ENCODE results near the gene TFCP2L1.

Gene TFCP2L1

DNA sequence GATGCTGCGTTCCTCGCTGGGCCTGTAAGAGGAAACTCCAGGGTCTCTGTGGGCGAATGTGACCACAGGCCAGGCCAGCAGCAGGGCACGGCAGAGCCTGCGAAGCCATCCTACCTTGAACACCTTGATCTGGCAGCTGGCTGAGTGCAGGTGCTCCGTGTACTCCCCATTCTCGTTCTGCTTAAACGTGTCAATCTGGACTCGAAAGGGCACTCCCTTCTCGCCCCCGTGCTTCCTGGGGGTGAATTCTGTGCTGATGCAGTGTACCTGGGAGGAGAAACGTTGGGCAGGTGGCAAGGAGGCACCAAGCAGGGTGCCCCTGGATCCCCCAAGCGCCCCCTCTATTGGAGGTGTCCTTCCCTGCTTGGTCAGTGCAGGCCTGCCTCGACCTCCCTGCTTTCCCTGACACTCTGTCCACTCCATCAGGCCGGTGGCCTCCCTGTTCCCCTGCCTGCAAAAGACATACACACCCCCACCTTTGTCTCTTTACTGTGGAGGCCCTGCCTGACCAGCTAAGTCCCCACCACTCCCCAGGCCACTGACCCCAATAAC lies 38.2 kb downstream of the TFCP2L1 start:
- no peak for TF ChIP-seq ZNF274 (IDR thresholded peaks at IDR 0.05; ENCODE audit: low read depth, low read length)
- no peak overlapping the region for H3K4me3 ChIP-seq (ENCODE audit: low read length)

DNA sequence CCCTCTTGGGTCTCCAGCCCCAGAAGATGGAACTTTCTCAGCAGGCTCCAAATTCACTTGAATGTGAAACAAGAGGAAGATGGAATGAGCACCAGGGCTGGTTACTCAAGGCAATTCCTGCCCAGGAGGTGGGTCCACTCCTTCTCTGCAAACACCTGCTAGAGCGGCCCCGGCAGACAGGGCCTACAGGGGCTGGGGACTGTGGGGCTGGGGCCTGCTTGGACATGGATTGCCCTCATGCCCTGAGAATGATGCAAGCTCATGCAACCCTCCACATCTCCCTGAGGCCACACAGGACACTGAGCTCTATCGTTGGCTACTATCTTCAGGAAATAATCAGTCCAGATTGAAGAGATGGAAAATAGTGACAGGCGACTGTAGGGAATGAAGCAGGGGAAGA lies 39.1 kb downstream of the TFCP2L1 start:
- no peak overlapping the region for H3K4me3 ChIP-seq (ENCODE audit: low read length)
- TF ChIP-seq ZNF274 (IDR thresholded peaks at IDR 0.05; ENCODE audit: low read depth, low read length) = no peak

DNA sequence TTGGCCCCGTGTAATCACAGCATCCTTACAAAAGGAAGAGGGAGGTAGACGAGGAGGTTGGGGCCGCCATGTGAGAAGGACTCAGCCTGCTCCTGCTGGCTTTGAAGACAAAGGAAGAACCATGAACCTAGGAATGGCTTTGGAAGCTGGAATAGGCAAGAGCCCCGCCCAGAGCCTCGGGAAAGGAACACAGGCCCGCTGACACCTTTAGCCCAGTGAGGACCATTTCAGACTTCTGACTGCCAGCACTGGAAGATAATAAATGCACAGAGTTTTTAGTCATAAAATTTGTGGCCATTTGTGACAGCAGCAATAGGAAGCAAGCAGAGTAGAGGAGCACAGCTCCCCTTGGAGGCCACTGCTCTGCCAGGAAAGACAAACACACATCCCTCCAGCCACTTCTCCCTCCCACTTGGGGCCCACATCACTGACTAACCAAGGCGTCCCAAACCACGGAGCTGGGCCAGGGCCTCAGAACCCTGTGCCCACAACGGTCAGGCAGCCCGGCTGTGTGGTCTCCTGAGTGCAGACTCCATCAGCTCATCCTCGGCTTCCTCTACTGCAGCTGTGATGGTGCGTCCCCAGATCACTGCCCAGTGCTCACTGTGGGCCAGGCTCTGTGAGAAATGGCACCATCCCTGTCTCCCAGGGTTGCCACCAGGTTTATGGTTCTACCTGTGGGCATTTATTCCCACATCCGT lies 39.7 kb downstream of the TFCP2L1 start:
- TF ChIP-seq ZNF274 (IDR thresholded peaks at IDR 0.05; ENCODE audit: low read depth, low read length) = no peak
- H3K4me3 ChIP-seq (ENCODE audit: low read length) = no peak overlapping the region

DNA sequence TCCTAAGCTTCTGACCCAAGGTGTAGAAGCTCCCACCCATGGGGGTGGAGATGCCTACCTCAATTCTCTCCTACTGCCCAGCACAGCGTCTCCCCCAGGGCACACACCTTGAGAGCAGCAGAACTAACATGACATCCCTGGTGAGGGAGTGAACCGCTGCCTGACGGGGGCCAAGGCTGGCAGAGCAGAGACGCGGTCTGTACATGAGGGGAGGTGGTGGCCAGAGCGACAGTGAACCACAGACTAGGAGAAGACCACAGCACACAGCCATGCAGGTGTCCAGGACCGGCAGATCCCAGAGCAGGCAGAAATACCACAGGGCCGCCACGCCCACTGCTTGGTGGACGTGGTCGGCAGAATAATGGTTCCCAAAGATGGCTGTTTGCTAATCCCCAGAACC lies 40.4 kb downstream of the TFCP2L1 start:
- no peak for TF ChIP-seq ZNF274 (IDR thresholded peaks at IDR 0.05; ENCODE audit: low read depth, low read length)
- no peak overlapping the region for H3K4me3 ChIP-seq (ENCODE audit: low read length)

DNA sequence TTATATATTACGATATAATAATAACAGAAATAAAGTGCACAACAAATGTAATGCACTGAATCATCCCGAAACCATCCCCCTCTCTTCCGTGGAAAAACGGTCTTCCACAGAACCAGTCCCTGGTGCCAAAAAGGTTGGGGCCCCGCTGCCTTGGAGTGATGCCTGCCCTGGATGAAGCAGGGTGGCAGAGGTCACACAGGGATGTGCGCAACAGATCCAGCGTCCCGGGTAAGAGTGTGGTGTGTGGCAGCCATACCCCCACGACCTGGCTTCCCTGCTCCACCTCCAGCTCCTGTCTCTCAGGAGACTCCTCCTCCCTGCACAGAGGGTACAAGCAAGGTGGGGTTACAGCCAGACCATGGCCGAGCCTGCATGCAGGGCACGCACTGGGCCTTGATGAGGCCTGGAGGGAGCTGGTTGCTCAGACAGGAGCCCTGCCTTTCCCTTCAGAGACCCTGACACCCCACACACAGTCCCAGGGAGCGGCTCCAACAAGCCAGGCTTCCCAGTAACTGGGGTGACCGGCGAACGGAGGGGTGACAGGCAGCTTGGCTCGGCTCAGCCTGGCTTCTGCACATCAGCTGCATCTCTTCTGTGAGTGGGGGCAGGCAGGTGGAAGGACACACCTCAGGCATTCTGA lies 41.1 kb downstream of the TFCP2L1 start:
- TF ChIP-seq ZNF274 (IDR thresholded peaks at IDR 0.05; ENCODE audit: low read depth, low read length) = no peak
- no peak overlapping the region for H3K4me3 ChIP-seq (ENCODE audit: low read length)

DNA sequence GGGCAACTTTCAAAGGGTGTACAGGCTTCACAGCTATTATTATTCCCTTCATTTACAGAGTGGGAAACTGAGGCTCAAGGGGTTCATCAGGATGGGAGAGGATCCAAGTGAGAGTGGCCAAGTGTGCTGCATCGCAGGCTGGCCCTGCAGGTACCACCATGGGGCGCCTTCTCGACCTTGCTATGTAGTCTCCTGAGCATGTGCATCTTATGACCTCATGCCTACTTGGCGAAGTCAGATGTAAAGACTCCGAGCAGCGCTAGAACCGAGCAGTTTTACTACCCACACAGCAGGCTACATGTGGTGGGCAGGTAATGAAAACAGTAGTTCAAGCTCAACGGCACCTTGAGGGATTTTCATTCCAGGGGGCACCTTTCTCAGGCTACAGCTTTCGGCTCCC lies 42.0 kb downstream of the TFCP2L1 start:
- no peak for TF ChIP-seq ZNF274 (IDR thresholded peaks at IDR 0.05; ENCODE audit: low read depth, low read length)
- no peak overlapping the region for H3K4me3 ChIP-seq (ENCODE audit: low read length)

DNA sequence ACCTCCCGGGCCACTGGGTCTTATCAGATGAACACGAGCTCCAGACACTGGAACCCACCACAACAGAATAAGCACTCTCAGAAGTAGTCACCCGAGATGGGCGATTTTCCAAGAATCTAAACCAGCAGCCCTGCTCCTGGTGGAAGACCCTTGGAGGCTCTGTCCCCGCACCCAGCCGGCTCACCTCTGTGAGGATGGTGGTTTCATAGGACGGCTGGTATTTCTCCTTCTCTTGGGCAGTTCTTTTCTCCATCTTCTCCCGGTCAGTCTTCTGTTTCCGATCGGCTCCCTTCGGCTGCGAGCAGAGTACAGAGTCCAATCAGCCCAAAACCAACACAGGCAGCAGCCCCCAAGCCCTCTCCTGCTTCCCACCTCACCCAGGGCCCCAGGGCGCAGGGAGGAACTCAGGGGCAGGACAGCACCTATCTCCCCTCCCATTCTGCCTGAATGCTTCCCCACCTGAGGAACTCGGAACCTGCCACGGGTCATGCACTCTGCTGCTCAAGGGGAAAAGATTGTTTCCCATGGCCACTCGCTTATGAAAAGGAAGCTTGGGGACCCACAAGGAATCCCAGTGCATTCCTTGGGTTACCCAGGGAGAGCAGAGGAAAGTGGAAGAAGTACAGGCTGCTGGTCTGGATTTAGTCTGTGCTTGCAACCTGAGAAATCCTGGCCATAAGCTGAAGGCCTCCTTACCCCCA lies 42.7 kb downstream of the TFCP2L1 start:
- no peak overlapping the region for H3K4me3 ChIP-seq (ENCODE audit: low read length)
- TF ChIP-seq ZNF274 (IDR thresholded peaks at IDR 0.05; ENCODE audit: low read depth, low read length) = no peak

DNA sequence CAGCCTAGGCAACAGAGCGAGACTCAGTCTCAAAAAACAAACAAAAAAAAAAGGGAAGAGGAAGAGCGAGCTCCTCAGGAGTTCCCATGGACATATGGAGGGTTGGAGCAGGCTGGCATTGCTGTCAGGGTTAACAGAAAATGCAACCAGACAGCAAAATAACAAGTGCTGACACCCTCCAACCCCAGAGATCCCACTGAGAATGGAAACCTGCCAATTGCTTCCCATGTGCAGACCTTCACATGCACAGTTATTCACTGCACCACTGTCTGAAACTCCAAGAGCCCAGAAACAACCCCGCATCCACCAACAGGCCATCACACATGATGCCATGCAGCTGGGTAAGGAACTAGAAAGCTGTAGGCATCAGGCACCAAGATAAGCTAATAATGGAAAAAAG lies 43.5 kb downstream of the TFCP2L1 start:
- TF ChIP-seq ZNF274 (IDR thresholded peaks at IDR 0.05; ENCODE audit: low read depth, low read length) = no peak
- no peak overlapping the region for H3K4me3 ChIP-seq (ENCODE audit: low read length)

DNA sequence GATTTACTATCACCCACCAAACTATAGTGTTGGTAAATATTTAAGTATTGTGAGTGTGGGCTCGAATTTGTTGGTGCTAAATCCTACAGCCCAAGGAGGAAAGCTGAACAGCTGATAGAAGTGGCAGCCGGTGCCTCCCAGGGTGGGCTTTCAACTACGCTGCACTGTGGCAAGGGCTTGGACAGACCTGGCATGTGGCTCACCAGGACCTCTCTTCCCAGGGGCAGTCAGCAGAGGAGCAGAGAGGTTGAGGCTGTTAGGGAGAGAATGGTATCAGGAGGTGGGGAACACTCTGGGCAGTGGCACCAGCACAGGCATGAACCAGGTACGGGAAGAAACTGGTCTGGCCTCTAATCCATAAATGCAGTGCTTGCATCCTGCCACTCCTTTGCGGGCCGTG lies 44.6 kb downstream of the TFCP2L1 start:
- no peak overlapping the region for H3K4me3 ChIP-seq (ENCODE audit: low read length)
- TF ChIP-seq ZNF274 (IDR thresholded peaks at IDR 0.05; ENCODE audit: low read depth, low read length) = no peak

DNA sequence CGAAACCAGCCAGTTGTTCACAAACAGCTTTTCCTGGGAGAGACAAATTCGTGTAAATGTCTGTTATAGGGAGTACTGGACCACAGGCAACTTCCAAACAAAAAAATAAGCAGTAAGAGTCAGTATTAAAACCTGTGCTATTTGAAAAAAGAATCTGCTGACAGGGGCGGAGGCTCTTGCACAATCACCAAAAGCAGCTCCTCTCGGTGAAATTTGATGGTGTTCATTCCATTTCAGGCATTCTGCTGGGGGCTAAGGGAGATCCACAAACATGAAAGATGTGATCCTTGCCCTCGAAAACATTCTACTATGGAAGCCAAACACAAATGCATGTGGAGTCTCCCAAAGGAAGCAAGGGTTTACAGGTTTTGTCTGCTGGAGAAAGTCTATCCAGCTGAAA lies 45.0 kb downstream of the TFCP2L1 start:
- no peak for TF ChIP-seq ZNF274 (IDR thresholded peaks at IDR 0.05; ENCODE audit: low read depth, low read length)
- no peak overlapping the region for H3K4me3 ChIP-seq (ENCODE audit: low read length)

DNA sequence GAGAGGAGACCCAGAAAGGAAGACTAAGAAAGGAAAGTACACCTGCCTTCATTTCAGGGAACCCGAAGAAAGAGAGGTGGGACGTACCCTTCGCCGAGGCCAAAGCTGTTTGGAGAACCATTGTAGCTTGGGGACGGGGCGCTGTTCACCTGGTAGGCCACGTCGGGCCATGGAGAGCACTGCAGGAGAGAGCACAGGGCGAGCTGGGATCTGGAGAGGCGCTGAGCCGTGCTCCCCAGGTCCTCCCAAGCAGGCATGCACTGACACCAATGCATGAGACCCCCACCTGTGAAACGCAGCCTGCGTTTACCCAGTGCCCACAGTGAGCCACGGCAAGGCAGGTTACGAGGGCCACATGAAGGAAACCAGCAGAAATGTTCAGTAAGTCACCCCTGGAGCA lies 45.5 kb downstream of the TFCP2L1 start:
- no peak for TF ChIP-seq ZNF274 (IDR thresholded peaks at IDR 0.05; ENCODE audit: low read depth, low read length)

DNA sequence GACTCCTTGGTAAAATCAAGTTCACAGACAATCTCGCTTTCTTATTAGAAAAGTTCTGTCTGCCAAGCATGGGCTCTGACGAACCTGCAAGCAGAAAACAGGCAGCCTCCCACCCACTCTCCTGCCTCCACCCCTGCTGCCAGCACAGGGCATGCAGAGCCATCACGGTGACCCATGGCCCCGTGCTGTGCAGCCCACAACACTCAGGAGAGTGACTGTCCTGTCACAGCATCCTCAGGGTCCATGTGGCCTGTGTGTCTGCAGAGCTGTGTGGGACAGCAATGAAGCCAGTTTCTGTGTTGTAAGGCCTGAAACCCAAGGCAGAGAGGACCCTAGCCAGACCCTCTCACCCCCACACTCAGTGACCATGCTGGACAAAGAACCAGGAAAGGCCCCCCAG lies 46.2 kb downstream of the TFCP2L1 start:
- no peak overlapping the region for H3K4me3 ChIP-seq (ENCODE audit: low read length)
- no peak for TF ChIP-seq ZNF274 (IDR thresholded peaks at IDR 0.05; ENCODE audit: low read depth, low read length)

More for the DNA sequence above, 45.5 kb downstream of the TFCP2L1 start:
- no peak overlapping the region for H3K4me3 ChIP-seq (ENCODE audit: low read length)

DNA sequence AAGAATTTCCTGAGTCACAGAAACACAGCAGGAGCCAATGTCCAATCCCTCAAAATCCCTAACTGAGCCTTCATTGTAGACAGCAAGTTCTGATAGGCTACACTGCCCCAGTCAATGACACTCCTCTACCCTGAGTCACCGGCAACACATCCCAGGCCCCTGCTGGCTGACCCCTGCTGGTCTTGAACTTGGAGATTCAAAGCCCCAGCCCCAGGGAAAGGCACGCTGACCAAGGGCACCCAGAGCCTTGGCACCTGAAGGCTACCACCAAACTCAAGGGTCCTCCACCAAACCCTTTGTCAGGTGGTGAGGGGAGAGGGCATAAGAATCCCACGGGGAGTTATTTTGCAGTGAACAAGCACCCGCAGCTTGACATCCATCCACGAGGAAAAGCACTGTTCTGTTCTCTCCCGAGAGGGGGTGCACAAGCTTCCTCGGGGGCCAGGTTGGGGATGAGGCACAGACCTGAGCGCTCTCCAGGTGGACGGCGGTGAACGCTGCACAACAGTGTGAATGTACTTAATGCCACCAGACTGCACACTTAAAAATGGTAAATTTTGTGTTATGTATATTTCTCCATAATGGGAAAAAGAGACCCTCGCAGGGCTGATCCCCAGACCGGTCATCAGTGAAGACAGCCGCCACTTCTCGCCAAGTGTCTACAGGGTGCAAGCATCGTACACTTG lies 46.9 kb downstream of the TFCP2L1 start:
- H3K4me3 ChIP-seq (ENCODE audit: low read length) = no peak overlapping the region
- no peak for TF ChIP-seq ZNF274 (IDR thresholded peaks at IDR 0.05; ENCODE audit: low read depth, low read length)

DNA sequence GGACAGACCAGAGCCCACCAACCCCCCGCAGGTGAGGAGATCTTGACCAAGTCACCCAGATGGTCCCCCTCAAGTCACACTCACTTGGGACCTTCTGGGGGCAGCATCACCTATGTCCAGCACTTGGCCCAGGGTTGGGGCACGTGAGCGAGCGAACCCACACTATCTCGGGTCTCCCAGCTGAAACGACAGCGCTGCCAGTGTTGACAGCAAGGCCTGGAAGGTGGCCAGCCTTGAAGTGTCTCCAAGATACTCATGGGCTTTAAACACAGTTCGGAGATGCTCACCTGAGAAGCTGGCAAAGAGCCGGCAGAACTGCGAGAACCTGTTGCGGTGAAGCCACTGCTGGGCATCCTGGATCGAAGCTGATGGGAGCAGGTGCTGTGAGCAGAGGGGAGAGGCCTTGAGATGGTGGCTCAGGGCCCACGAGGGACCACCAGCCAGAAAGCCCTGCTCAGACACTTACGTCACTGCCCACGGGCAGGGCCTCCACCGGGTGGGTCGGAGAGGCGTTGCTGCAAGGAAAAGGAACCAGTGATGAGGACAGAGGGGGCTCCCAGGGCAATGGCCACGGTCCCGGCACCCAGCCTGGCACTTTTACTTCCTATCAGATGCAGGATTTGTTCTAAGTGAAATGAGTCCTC lies 47.5 kb downstream of the TFCP2L1 start:
- no peak overlapping the region for H3K4me3 ChIP-seq (ENCODE audit: low read length)
- TF ChIP-seq ZNF274 (IDR thresholded peaks at IDR 0.05; ENCODE audit: low read depth, low read length) = no peak

All from GM08714 (cell line).